Skeletal muscle tissue (tissue), 4 donors: ENCODE measurements around the gene DERL3. TPM values are rescaled to one million over a fixed set of nuclear protein-coding genes. Genes with fewer than 3 reads are reported as not detected.

Experiments
- H3K27ac ChIP-seq: one replicate; pipeline ENCODE4 v1.7.0; 2013; ENCODE audit warnings: mild to moderate bottlenecking, low read depth, low read length, inconsistent platforms
- H3K27me3 ChIP-seq, 3 donors: one replicate each; pipeline ENCODE4 v1.7.0; 2013; ENCODE audit warnings: low read length in 3 of 3; ENCODE audit not compliant: control insufficient read depth in 3 of 3, insufficient read depth in 3 of 3
- H3K36me3 ChIP-seq, 3 donors: one replicate each; pipeline ENCODE4 v1.7.0; 2013; ENCODE audit warnings: low read length in 3 of 3; ENCODE audit not compliant: control insufficient read depth in 3 of 3, insufficient read depth in 3 of 3
- H3K4me1 ChIP-seq, 3 donors: one replicate each; pipeline ENCODE4 v1.7.0; 2013; ENCODE audit warnings: low read length in 3 of 3, mild to moderate bottlenecking in 3 of 3; ENCODE audit not compliant: control insufficient read depth in 3 of 3, insufficient read depth in 3 of 3
- H3K4me3 ChIP-seq, 3 donors: one replicate each; pipeline ENCODE4 v1.7.0; 2013; ENCODE audit warnings: low read length in 3 of 3
- H3K9ac ChIP-seq, 3 donors: one replicate each; pipeline ENCODE4 v1.7.0; 2013; ENCODE audit warnings: low read length in 3 of 3, mild to moderate bottlenecking in 3 of 3, moderate library complexity in 2 of 3, low read depth in 1 of 3
- H3K9me3 ChIP-seq, 3 donors: one replicate each; pipeline ENCODE4 v1.7.0; 2013; ENCODE audit warnings: low read length in 3 of 3; ENCODE audit not compliant: control insufficient read depth in 3 of 3
- total RNA-seq: library from RNA; depleted of rRNA; stranded (reverse); fragments of >200 nt; gene quantifications from one replicate; pipeline ENCODE4 v1.2.3, GENCODE V29; 2014
- donor health status: Osteomylitis.

The DERL3 gene
- total RNA-seq, 1 donor from 2014 or later, result 1.0 TPM

DNA sequence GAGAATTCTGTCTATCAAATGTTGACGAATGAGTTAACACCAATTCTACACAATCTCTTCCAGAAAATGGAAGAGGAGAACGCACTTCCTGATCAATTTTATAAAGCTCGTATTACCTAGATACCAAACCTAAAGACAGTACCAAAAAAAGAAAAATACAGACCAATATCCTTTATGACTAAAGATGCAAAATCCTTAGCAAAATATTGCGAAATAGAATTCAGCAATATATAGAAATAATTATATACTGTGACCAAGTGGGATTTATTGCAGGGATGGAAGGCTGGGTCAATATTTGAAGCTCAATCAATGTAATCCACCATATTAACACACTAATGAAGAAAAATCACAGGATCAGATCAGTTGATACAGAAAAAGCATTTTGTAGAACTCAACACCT lies 26.4 kb downstream of the DERL3 start:
- Histone ChIP-seq H3K27ac (no peak overlapping the region), H3K9me3 (no peaks in the 10 kb centered on the region), H3K4me1 (peaks cover 0 to 11% (median 4%) of the 10 kb centered on the region in 3 donors), H3K27me3 (no peaks in the 10 kb centered on the region), H3K36me3 (peaks cover 17 to 25% (median 22%) of the 10 kb centered on the region in 3 donors), H3K4me3 (no peak overlapping the region), H3K9ac (no peak overlapping the region)

DNA sequence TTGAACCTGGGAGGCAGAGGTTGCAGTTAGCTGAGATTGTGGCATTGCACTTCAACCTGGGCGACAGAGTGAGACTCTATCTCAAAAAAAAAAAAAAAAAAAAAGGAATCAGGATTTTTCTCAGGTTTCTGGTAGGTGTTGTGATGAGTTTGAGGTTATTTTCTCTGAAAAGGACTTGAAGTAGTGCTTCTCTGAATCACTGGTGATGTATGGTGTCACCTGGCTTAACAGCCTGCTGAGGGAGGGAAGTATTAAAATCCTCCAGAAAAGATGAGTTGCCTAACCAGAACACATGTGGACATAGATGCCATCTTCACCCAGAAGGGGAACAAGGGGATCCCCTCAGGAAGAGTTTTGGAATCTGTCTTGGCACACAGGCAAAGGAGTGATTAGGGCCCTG lies 32.0 kb downstream of the DERL3 start:
- H3K36me3 ChIP-seq, result peaks cover 36 to 48% (median 36%) of the 10 kb centered on the region in 3 donors
- H3K27me3 ChIP-seq, result no peaks in the 10 kb centered on the region
- no peaks in the 10 kb centered on the region for H3K4me1 ChIP-seq
- H3K27ac ChIP-seq, result no peak overlapping the region
- no peaks in the 10 kb centered on the region for H3K9me3 ChIP-seq
- no peak overlapping the region for H3K9ac ChIP-seq
- no peak overlapping the region for H3K4me3 ChIP-seq

DNA sequence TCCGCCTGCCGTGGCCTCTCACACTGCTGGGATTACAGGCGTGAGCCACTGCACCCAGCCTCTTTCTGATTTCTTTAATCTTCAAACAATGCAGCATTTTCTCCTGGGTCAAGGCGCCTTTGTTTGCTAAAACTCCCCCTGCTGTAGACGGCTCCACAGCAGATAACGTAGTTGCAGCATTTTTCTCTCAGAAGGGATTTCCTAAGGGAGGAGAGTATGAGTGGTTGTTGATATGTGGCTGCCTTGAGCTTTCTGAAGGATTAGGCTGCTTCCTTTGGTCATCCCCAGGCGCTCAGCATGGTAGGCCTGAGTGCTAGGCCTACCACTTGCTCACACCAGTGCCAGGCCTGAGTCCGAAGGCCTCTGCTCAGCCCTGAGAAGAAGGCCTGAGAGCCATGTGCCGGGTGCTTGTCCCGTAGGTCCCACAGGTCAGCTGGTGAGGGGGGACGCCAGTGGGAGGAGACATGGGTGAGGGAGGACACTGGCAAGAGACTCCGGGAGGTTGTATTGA lies 34.0 kb downstream of the DERL3 start:
- no peaks in the 10 kb centered on the region for H3K9me3 ChIP-seq
- H3K9ac ChIP-seq, result peak overlapping the region in 1 of 3 donors; percentile 21
- H3K4me3 ChIP-seq, result no peak overlapping the region
- no peaks in the 10 kb centered on the region for H3K27me3 ChIP-seq
- no peak overlapping the region for H3K27ac ChIP-seq
- H3K4me1 ChIP-seq, result no peaks in the 10 kb centered on the region
- peaks cover 50 to 55% (median 53%) of the 10 kb centered on the region in 3 donors for H3K36me3 ChIP-seq

DNA sequence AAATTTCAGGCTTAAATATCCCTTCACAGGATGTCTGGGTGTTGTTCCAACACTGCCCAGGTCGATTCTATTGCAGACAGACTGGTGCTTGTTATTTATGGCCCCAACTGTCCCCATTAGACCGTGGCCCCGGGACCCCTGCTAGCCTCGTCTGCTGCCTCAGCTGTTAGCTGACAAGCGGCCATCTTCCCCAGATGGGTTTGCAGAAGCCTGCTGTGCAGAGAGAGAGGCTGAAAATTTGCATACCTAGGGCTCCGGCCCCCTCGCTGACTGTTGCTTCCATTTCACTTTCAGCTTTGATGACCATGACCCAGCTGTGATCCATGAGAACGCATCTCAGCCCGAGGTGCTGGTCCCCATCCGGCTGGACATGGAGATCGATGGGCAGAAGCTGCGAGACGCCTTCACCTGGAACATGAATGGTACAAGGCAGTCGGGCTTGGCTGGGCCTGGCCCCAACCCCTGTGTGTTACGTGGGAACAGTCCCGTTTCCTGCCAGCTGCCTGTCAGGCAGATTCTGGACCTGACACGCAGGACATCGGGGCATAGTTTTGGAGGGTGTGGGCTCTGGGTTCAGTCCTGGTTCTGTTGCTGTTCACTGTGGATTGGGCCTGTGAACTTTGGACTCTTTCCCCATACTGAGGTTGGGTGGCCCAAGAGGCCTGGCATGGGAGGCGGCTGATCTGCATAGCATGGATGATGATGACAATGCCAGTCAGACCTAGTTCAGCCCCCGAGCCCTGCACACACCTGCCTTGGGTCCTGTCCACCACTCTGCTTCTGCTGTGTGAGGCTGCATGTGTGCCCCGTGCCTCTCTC lies 35.6 kb downstream of the DERL3 start:
- Histone ChIP-seq H3K9me3 (no peaks in the 10 kb centered on the region), H3K4me3 (no peak overlapping the region), H3K27me3 (no peaks in the 10 kb centered on the region), H3K36me3 (peaks cover 54 to 61% (median 57%) of the 10 kb centered on the region in 3 donors), H3K4me1 (no peaks in the 10 kb centered on the region), H3K27ac (no peak overlapping the region), H3K9ac (no peak overlapping the region)

DNA sequence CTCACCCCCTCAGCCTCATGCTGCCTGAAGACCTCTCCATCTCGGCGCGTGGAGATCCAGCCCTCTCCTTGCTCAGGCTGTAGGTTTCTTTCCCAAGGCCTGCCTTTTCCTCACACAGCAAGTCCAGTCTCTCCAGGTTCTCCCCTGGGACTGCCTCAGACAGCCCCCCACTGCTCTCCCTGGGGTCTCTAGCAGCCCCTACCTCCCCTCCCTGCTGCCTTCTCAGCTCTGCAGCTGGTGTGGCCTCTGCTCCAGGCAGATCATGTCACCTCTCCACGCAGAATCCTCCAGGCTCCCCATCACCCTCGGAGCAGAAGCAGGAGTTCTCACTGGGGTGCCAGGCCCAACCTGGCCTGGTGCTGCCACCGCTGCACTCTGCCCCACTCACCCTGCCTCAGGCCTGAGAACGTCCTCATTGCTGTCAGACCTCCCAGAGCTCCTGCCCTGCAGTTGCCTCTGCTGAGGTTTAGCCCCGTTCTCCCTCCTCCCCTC lies 36.9 kb downstream of the DERL3 start:
- Histone ChIP-seq H3K4me3 (no peak overlapping the region), H3K27ac (no peak overlapping the region), H3K9me3 (no peaks in the 10 kb centered on the region), H3K27me3 (no peaks in the 10 kb centered on the region), H3K36me3 (peaks cover 60 to 64% (median 61%) of the 10 kb centered on the region in 3 donors), H3K4me1 (no peaks in the 10 kb centered on the region), H3K9ac (no peak overlapping the region)

DNA sequence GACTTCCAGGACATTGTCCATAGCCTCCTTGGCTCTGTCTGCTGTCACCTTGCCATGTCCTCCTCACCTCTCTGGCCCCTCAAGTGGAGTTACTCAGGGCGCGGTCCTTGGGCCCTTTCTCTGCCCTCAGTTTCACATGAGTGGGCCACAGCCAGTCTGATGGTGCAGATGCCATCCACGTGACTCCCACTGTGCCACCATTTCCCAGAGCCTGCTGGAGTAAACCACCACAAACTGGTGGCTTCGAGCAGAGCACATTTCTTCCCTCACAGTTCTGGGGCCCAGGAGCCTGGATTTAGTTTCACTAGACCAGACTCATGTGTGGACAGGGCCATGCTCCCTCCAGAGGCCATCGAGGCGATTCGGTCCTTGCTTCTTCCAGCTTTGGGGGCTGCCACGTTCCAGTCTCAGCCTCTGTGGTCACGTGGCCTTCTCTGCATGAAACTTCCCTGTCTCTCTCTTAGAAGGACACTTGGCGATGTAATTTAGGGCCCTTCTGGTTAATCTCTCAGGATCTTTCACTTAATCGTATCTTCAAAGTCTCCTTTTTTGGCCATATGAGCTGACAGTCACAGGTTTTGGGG lies 37.5 kb downstream of the DERL3 start:
- Histone ChIP-seq H3K27ac (no peak overlapping the region), H3K36me3 (peaks cover 62 to 66% (median 65%) of the 10 kb centered on the region in 3 donors), H3K9ac (no peak overlapping the region), H3K4me1 (peaks cover 0 to 1% (median 0%) of the 10 kb centered on the region in 3 donors), H3K27me3 (no peaks in the 10 kb centered on the region), H3K9me3 (no peaks in the 10 kb centered on the region), H3K4me3 (no peak overlapping the region)

DNA sequence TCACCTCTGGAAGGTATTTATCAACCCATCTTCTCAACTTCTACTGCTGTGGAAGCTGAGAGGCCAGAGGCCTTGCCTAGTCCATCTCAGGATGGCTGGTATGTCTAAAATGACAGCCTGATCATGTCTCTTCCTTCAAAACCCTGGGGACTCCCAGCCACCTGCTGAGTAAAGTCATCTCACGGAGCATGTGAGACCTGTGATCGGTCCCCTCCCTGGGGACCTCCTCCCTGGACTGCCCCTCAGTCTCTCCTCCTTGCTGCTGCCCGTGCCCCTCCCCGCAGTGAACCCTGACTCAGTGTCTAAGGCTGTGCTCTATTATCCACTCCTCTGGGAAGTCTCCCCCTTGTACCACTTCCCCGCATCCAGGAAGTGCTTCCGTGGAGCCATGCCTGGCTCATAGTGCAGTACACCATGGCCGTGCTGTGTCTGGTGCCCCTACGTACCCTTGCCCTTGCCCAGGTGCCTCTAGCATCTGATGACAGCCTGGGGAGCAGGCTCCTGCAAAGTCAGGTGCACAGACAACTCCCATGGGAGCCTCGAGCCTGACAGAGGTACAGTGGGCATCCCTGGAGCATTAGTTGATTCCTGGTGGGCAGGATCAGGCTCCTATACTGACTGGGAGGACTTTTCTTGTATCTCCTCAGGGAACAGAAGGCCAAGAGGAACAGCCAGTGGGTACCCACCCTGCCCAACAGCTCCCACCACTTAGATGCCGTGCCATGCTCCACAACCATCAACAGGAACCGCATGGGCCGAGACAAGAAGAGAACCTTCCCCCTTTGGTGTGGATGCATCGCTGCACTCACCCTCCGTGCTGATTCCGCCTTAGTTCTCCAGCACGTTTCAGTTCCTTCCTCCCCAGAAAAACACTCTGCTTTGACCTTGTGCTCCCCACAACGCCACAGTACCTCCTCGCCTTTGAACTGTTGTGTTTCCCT lies 38.2 kb downstream of the DERL3 start:
- Histone ChIP-seq H3K9me3 (no peaks in the 10 kb centered on the region), H3K36me3 (peaks cover 58 to 65% (median 58%) of the 10 kb centered on the region in 3 donors), H3K4me3 (no peak overlapping the region), H3K27me3 (no peaks in the 10 kb centered on the region), H3K27ac (no peak overlapping the region), H3K4me1 (peaks cover 0 to 2% (median 0%) of the 10 kb centered on the region in 3 donors), H3K9ac (no peak overlapping the region)

DNA sequence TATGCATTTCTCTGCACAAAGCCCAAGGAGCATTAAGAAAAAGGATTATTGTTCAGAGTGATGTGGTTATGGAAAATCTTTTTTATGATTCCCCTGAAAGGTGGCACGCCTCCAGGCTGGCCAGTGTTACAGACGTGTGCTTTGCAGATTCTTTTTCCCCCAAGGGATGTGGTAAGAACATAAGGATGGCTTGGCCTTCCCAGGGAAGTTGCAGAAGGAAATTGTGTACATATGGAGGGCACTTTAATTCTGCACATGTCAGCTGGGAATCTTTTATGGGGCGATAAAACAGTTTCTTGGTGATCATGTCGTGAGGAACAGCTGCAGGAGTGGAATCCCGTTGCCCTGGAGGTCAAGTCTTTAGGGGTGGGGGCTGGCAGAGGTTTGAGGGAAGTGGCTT lies 42.3 kb downstream of the DERL3 start:
- peaks cover 55 to 59% (median 57%) of the 10 kb centered on the region in 3 donors for H3K36me3 ChIP-seq
- H3K4me1 ChIP-seq, result peaks cover 0 to 3% (median 2%) of the 10 kb centered on the region in 3 donors
- H3K27me3 ChIP-seq, result no peaks in the 10 kb centered on the region
- H3K27ac ChIP-seq, result no peak overlapping the region
- H3K9ac ChIP-seq, result no peak overlapping the region
- no peak overlapping the region for H3K4me3 ChIP-seq
- H3K9me3 ChIP-seq, result no peaks in the 10 kb centered on the region

DNA sequence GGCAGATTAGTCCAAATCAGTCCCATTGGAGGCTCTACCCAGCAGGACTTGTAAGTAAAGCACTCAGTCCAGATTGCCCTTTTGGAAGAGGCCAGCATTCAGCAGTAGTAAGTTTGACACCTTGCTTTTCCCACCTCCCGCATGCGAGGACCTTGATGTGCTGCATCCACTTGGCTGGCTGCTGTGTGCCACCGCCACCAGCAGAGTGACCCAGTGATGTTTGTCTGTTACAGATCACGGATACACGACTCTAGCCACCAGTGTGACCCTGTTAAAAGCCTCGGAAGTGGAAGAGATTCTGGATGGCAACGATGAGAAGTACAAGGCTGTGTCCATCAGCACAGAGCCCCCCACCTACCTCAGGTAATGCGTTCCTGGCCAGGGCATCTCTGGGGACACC lies 45.5 kb downstream of the DERL3 start:
- Histone ChIP-seq H3K27me3 (no peaks in the 10 kb centered on the region), H3K4me3 (no peak overlapping the region), H3K27ac (no peak overlapping the region), H3K9me3 (no peaks in the 10 kb centered on the region), H3K9ac (no peak overlapping the region), H3K36me3 (peaks cover 37 to 46% (median 40%) of the 10 kb centered on the region in 3 donors), H3K4me1 (peaks cover 14 to 28% (median 23%) of the 10 kb centered on the region in 3 donors)
